ENCODE results near the gene PYGB.

PYGB gene

GRCh38 chr20:25213566-25214425 lies 34.1 kb upstream of the PYGB start:
- H3K27ac ChIP-seq = no peak overlapping the region
- TF ChIP-seq CTCF (IDR thresholded peaks at IDR 0.05; ENCODE audit: low read depth, low read length, missing control alignments) = no peak
- no peak for DNase-seq
- peaks cover 54% of the 10 kb centered on the region for H3K36me3 ChIP-seq (replicated peaks)
- in situ Hi-C loops (cut with HindIII; ENCODE audit: low pct_ligation_motif_present, low sequenced_read_pairs) = no loop called here
- no peak overlapping the region for H3K4me3 ChIP-seq (ENCODE audit: low read depth, low read length)
- no peaks in the 10 kb centered on the region for H3K27me3 ChIP-seq (replicated peaks)

- TF ChIP-seq CTCF (IDR thresholded peaks at IDR 0.05; ENCODE audit: low read depth, low read length, missing control alignments) = no peak
- H3K4me3 ChIP-seq (ENCODE audit: low read depth, low read length) = no peak overlapping the region
- in situ Hi-C loops (cut with HindIII; ENCODE audit: low pct_ligation_motif_present, low sequenced_read_pairs) = no loop called here
- H3K27me3 ChIP-seq (replicated peaks) = no peaks in the 10 kb centered on the region
- DNase-seq = no peak
- H3K36me3 ChIP-seq (replicated peaks) = peaks cover 57% of the 10 kb centered on the region
- no peak overlapping the region for H3K27ac ChIP-seq
Observed at GRCh38 chr20:25214426-25214790, 33.5 kb upstream of the PYGB start.

GRCh38 chr20:25214819-25215218 lies 33.1 kb upstream of the PYGB start:
- Histone ChIP-seq H3K4me3 (ENCODE audit: low read depth, low read length) (no peak overlapping the region), H3K27me3 (replicated peaks) (no peaks in the 10 kb centered on the region), H3K27ac (no peak overlapping the region), H3K36me3 (replicated peaks) (peaks cover 55% of the 10 kb centered on the region)
- in situ Hi-C loops (cut with HindIII; ENCODE audit: low pct_ligation_motif_present, low sequenced_read_pairs) = no loop called here
- TF ChIP-seq CTCF (IDR thresholded peaks at IDR 0.05; ENCODE audit: low read depth, low read length, missing control alignments) = no peak
- no peak for DNase-seq

GRCh38 chr20:25215521-25215920 lies 32.4 kb upstream of the PYGB start:
- Histone ChIP-seq H3K27me3 (replicated peaks) (no peaks in the 10 kb centered on the region), H3K36me3 (replicated peaks) (peaks cover 53% of the 10 kb centered on the region), H3K4me3 (ENCODE audit: low read depth, low read length) (no peak overlapping the region), H3K27ac (no peak overlapping the region)
- TF ChIP-seq CTCF (IDR thresholded peaks at IDR 0.05; ENCODE audit: low read depth, low read length, missing control alignments) = no peak
- DNase-seq = no peak
- in situ Hi-C loops (cut with HindIII; ENCODE audit: low pct_ligation_motif_present, low sequenced_read_pairs) = no loop called here

- H3K36me3 ChIP-seq (replicated peaks) = peaks cover 53% of the 10 kb centered on the region
- in situ Hi-C loops (cut with HindIII; ENCODE audit: low pct_ligation_motif_present, low sequenced_read_pairs) = no loop called here
- H3K27ac ChIP-seq = no peak overlapping the region
- no peak overlapping the region for H3K4me3 ChIP-seq (ENCODE audit: low read depth, low read length)
- no peak for DNase-seq
- no peaks in the 10 kb centered on the region for H3K27me3 ChIP-seq (replicated peaks)
- TF ChIP-seq CTCF (IDR thresholded peaks at IDR 0.05; ENCODE audit: low read depth, low read length, missing control alignments) = no peak
Observed at GRCh38 chr20:25216199-25216945, 31.5 kb upstream of the PYGB start.

All from brain microvascular endothelial cell (primary cell).